ENCODE data around the gene PKIG.

DNA sequence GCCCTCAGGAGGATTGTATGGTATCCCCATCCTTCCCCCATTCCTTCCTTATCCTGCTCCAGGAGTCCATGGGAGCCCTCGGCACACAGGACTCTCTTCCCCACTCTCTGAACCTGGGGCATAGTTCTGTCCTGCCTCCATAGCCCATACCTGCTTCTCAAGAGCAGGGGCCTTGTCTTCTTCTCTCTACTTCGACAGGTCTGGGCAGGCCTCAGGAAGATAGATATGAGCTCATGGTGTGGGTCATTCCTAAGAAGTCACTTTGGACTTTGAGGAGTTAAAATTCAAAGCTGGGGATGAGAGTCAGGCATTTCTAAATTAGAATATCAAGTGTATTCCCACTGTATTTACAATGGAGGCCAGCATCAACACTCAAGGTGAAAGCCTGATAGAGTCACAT lies 77.6 kb downstream of the PKIG start:
- TF ChIP-seq CTCF (IDR thresholded peaks at IDR 0.05): no peak
- no peak for TF ChIP-seq POLR2A (IDR thresholded peaks at IDR 0.05)
- no peak for TF ChIP-seq EP300 (IDR thresholded peaks at IDR 0.05)

Measured in sigmoid colon (tissue), 4 donors.